GM18861 (cell line): ENCODE measurements around the gene DKK2.

Source experiments
- ATAC-seq: cut with Tn5 transposase; IDR thresholded peaks from one replicate; pipeline ENCODE4 v1.9.1; 2021; ENCODE audit not compliant: unreplicated experiment

The DKK2 gene

GRCh38 chr4:107017443-107018343 lies 18.4 kb downstream of the DKK2 start:
- ATAC-seq: no peak

DNA sequence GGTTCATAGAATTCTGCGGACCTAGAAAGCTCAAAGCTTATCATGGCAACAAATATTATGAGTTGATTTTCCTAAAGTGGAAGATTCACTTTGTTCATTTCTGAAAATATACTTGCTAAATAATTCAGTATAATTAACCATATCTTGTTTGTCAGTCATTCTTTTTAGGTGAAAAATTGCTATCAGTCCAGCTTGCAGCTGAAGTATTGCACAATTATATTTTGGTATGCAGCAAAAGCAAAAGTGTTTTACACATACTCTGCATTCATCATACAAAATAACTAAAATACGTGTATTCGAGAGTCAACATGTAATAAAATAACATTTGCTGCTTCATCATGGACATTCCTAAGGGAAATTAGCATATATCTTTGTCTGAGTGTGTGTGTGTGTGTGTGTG lies 24.8 kb downstream of the DKK2 start:
- no peak for ATAC-seq

DNA sequence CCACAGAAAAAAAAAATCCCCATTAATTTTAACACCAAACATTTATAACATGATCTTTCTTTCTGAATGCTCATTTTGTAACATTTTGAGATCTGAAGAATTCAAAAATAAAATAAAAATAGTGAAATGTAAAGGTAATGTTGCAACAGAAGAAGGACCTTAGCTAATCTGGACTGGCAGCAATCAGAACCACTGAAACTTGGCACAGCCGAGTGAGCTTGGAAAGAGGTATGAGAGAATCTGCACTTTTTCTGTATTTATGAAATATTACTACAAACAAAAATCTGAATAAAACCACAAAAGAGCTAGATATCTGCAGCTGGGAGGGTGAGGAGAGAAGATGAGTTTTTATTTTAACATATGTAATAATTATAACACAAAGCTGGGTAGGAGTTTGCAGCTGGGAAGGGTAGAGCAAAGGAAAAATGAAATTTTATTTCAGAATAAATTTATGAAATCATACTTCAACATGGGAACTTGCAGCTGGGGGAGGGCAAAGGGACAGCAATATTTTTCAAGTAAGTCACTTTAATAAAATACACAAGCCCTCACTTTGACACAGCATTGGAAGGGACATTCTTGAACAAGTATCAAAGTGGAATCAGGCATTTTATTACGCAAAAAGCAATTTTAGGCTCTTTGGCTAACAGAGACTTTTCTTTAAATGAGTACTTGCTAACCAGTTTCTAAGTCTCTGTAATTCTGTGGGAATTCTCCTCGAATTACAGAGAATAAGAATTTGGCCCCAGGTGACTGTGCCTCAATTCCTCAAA lies 26.7 kb downstream of the DKK2 start:
- ATAC-seq: no peak

DNA sequence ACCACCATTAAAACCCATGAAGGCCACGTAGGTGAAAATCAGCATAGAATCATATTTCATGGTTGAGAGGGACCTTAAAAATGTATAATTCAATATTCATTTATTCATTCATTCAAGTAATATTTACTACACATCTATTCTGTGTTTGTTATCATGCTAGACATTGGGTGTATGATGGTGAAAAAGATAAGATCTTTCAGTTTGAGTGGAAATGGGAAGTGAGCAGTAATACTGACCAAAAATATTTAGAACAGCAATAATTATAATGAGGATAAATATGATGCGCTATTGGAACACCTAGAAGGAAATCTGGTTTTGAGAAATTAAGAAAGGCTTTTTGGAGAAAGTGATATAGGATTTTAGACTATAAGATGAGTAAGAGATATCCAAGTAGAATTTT lies 28.0 kb downstream of the DKK2 start:
- no peak for ATAC-seq

GRCh38 chr4:107006218-107006617 lies 29.9 kb downstream of the DKK2 start:
- no peak for ATAC-seq

DNA sequence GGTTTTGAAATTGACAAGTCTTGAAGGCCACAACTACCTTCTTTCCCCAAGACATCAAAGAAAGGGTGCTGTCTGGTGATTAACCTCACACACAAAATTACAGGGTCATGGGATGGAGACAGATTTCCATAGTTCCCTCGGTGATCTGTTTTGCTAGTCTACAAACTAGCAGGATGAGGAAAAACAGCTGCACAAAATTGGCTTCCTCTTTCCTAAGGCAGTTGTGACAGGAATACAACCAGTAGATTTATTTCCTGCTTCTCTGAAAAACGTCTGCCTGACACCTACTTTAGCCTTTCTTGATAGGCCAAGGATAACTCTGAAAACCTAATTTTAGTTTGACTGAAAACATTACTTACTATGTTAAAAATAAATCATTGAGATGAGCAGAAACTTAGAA lies 39.6 kb downstream of the DKK2 start:
- ATAC-seq: no peak

DNA sequence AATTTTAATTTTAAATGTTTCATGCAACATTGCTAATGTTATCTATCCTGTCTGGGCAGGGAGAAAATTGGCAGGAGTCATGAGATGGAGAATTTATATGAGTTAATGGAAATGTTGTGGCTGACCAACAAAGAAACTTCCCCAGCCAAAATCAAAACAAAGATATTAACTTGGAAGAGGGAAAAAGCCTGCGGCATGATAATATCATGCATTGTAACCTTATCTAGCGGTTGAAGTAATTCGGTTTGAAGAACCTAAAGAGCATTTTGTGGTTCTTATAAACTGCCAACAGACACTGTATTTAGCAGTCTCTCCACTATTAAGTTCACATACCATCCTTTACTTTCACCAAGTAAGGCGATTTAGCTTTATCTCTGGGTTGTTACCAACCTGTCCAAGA lies 42.3 kb downstream of the DKK2 start:
- no peak for ATAC-seq

GRCh38 chr4:106987311-106987710 lies 48.8 kb downstream of the DKK2 start:
- ATAC-seq: no peak

DNA sequence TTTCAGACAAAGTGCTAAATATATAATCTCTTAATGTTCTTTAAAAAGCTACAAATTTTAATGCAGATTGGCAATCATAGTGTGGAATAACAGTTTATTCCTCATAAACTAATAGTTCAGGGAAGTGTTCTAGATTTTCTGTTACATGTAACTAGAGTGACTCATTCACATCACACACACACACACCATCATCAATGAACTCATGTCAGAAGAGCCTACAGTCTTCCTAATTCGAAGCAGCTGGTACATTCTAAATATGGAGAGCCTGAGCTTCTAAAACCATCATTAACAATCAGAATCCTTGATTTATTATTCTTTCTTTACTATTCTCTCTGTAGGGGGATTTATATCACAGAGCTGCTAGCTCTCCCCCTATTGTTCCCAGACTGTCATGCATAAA lies 49.6 kb downstream of the DKK2 start:
- ATAC-seq: no peak

GRCh38 chr4:106985830-106986229 lies 50.3 kb downstream of the DKK2 start:
- no peak for ATAC-seq

DNA sequence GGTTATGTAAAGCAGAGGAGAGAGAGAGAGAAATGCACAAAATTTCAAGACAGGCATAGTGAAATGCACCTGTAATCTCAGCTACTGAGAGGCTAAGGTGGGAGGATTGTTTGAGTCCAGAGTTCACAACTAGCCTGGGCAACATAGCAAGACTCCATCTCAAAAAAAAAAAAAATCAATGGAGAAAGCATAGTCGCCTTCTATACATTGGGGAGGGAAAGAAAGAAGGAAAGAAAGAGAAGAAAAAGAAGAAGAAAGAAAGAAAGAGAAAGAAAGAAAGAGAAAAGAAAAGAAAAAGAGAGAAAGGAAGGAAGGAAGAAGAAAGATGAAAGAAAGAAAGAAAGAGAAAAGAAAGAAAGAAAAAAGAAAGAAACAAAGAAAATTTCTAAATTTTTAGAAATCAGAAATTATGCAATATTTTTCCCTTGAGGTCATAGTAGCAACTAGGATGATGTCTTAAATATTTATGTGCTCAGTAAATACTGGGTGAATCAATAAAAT lies 53.4 kb downstream of the DKK2 start:
- no peak for ATAC-seq

DNA sequence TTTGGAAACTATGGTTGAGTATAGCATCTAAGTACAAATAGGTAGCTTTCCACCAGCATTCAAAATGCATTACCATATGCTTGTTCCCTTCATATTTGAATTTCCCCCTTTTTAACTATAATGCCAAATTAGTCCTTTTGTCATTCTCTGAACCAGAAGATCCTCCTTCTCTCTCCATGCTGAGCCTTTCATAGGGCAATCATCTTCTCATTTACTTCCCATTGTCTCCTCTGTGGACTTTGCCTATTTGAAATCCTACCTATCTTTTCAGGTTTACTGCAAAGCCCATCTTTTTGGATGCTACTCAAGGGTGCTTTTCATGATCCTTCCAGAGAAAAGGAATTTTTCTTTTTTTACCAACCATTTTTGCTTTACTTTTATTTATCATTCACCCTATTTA lies 54.7 kb downstream of the DKK2 start:
- no peak for ATAC-seq

GRCh38 chr4:106979476-106979875 lies 56.6 kb downstream of the DKK2 start:
- ATAC-seq: no peak

DNA sequence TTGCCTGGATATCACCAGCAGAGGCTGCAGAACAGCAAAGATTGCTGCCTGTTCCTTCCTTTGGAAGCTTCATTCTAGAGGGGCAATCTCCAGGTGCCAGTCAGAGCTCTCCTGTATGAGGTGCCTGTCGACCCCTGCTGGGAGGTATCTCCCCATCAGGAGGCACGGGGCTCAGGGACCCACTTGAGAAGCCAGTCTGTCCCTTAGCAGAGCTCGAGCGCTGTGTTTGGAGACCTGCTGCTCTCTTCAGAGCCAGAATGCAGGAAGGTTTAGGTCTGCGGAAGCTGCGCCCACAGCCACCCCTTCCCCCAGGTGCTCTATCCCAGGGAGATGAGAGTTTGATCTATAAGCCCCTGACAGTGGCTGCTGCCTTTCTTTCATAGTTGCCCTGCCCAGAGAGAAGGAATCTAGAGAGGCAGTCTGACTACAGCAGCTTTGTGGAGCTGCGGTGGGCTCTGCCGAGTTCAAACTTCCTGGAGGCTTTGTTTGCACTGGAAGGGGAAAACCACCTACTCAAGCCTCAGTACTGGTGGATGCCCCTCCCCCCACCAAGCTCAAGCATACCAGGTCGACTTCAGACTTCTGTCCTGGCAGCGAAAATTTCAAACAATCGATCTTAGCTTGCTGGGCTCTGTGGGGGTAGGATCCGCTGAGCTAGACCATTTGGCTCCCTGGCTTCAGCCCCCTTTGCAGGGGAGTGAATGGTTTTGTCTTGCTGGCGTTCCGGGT lies 57.9 kb downstream of the DKK2 start:
- no peak for ATAC-seq

GRCh38 chr4:106971636-106972035 lies 64.5 kb downstream of the DKK2 start:
- no peak for ATAC-seq

GRCh38 chr4:106967892-106968291 lies 68.2 kb downstream of the DKK2 start:
- no peak for ATAC-seq

DNA sequence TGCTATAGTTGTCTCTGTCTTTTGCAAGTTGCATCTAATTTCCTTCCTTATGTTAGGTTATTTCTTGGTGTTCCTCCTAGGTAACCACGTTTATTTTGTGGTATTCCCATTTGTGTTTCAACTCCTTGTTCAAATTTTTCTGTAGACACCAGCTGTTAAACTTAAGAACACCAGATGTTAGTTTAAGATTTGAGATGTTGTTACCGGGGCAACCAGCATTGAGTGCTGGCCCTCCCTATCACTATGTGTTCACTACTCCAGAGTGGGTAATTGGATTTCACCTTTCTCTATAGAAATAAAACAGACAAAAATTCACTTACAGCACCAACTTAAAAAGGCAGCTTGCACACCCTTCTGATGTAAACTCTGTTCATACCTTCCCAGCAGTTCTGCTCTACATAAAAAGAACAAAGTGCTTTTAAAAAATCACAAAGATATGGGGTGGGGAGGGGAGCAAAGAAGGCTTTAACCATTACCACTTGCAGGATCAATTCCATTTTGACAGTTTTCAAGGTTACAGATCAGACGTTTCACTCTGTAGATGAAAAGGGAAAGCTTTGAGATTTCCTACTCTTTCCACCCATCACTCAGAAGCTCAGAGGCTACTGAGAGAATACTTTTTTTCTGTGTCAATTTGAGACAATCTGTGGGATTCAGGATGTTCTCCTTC lies 82.9 kb downstream of the DKK2 start:
- ATAC-seq: no peak

GRCh38 chr4:106951891-106952290 lies 84.2 kb downstream of the DKK2 start:
- ATAC-seq: no peak

DNA sequence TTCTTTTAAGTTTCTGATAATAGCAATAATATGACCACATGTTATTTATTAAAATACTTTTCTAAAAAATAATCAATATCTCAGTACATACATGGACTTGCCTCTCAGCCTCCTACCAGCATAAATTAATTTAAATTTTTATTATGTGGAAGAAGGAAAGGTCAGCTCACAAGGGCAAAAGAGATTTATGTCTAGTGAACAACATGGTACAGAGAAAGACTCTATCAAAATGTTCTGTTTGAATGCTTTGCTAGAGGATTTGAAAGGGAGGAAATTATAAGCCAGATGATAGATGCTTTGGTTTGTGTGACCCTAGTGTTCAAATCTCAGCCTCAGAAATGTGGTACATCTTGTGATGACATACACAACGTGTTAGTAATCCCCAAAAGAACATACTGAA lies 94.3 kb downstream of the DKK2 start:
- ATAC-seq: no peak

- ATAC-seq: no peak
Observed at GRCh38 chr4:106930522-106930921, 105.6 kb downstream of the DKK2 start.

GRCh38 chr4:106929248-106929647 lies 106.9 kb downstream of the DKK2 start:
- ATAC-seq: no peak
